ENCODE data around the gene EPHB3. TPM values are rescaled to one million over a fixed set of nuclear protein-coding genes. Genes with fewer than 3 reads are reported as not detected.
A peak's percentile ranks its signal among the peaks of the same experiment; 100 is the strongest.

Gene EPHB3
- total RNA-seq, result under 1 TPM; 0.11 to 0.13 TPM

DNA sequence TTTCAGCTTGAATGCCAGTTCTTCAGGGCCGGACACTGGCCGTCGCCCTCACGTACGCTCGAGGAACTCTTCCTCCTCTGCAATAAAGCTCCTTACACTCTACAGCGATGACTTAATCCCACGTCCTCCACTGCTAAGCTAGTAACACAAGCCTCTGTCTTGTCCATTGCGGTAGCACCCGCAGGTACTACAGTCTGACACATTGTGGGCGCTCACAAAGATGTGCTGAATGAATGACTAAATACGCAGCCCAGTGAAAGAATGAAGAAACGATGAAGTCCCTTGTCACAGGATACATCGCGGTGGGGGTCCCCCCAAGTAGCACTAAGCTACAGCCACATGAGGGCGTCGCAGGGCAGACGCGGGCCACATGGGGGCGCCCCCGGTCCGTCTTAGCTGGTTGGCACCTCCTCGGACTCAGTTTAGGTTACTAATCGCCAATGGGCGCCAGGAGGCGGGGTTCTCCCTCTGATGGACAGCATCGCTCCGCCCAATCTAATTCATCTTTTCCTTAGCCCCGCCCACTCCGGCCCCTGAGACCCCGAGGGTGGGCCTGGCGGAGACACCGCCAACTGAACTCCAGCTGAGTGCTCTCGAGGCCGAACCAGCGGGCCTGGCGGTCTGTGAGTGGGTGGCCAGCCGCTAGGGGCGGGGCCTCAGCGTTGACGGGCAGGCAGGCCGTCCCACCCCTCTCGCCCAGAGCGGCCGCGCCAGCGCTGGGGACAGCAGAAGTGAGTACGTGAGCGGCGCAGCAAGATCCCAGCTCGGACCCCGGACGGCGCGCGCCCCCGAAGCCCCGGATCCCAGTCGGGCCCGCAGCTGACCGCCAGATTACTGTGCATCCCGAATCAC is at the start of gene EPHB3:
Gene EPHB3 (plus strand): TSS at position 725 of the 852 bp plus-strand sequence. CDS start 451 bp downstream, outside the sequence.
- Mint-ChIP-seq H3K9me3 (ENCODE audit: insufficient read depth) (no peaks in the 10 kb centered on the region), H3K27ac (no peak within 1 kb of the TSS), H3K27me3 (ENCODE audit: low read depth) (peaks cover 47% of the 10 kb centered on the region)

GRCh38 chr3:184512621-184513020 is 49.0 kb upstream of the EPHB3 start:
- ChIA-PET CTCF (interaction anchor here (0.8 to 4.7 kb wide), 11 partner anchors 12 to 198 kb away, joined by 3 to 69 read pairs (median 4); no protein-coding TSS in a partner anchor), POLR2A (interaction anchor here (1.6 kb wide), 1 partner anchor 12 kb away, joined by 4 read pairs; no protein-coding TSS in a partner anchor)
- Mint-ChIP-seq H3K27me3 (ENCODE audit: low read depth) (peaks cover 51% of the 10 kb centered on the region), H3K27ac (no peak overlapping the region), H3K4me3 (no peak overlapping the region), H3K36me3 (ENCODE audit: low read depth) (no peaks in the 10 kb centered on the region), H3K4me1 (ENCODE audit: low read depth) (peaks cover 10% of the 10 kb centered on the region), H3K9me3 (ENCODE audit: insufficient read depth) (no peaks in the 10 kb centered on the region)
- ATAC-seq, result no peak
- no peak for DNase-seq

More for the DNA sequence above, at the start of gene EPHB3:
- peak within 1 kb of the TSS; percentile 48 for H3K4me3 Mint-ChIP-seq
- DNase-seq (peak; percentile 93), ATAC-seq (peak; percentile 88)
- ChIA-PET CTCF (interaction anchor here (0.8 to 2.5 kb wide), 42 partner anchors 9 to 748 kb away, joined by 3 to 18 read pairs (median 4); no protein-coding TSS in a partner anchor), POLR2A (interaction anchor here (0.8 to 1.0 kb wide), 2 partner anchors 216 to 252 kb away, joined by 3 to 4 read pairs; no protein-coding TSS in a partner anchor)
- peaks cover 21% of the 10 kb centered on the region for H3K4me1 Mint-ChIP-seq (ENCODE audit: low read depth)
- no peaks in the 10 kb centered on the region for H3K36me3 Mint-ChIP-seq (ENCODE audit: low read depth)

DNA sequence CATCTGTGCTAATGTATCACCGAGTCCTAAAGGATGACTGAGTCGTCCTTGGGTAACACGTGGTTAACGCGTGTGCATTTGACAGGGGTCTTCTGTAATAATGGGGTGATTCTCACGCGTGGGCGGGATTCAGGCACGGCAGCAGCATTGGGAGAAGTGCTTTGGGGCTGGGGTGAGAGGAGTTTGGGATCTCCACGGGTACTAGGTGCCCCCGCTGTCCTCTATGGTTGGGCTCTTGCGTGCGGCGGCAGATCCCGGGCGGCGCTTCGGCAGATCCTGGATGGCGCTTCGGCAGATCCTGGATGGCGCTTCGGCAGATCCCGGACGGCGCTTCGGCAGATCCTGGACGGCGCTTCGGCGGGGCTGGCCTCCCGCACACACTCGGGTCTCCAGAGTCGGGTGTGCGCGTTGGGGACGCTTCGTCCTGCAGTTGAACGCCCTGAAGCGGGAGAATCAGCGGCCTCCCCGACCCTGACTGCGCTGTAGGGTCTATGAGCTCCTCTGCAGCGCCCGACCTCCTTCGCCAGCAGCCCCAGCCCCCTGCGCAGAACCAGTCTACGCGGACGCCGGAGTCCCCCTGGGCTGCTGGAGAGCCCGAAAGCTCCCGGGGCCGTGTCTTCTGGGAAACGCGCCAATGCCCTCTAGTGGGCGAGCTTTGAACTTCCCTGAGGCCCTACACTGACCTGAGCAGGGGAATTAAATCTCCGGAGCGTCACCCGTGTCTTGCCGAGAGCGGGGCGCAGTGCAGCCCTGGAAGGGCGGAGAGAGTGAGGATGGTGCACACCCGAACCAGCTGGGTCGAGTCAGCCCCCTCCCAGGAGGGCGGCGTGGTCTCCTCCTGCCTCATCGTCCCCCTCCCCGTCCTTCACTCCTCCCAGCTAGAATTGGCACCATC is 48.1 kb upstream of the EPHB3 start:
- Mint-ChIP-seq H3K36me3 (ENCODE audit: low read depth) (no peaks in the 10 kb centered on the region), H3K27me3 (ENCODE audit: low read depth) (peaks cover 52% of the 10 kb centered on the region), H3K27ac (no peak overlapping the region), H3K9me3 (ENCODE audit: insufficient read depth) (no peaks in the 10 kb centered on the region), H3K4me3 (peak overlapping the region; percentile 26), H3K4me1 (ENCODE audit: low read depth) (peaks cover 10% of the 10 kb centered on the region)
- ATAC-seq, result peak; percentile 99
- CTCF ChIA-PET, result interaction anchor here (0.6 to 4.7 kb wide), 34 partner anchors 8 to 286 kb away, joined by 3 to 69 read pairs (median 4); no protein-coding TSS in a partner anchor
- DNase-seq, result peak; percentile 87
- POLR2A ChIA-PET, result interaction anchor here (1.6 kb wide), 1 partner anchor 11 kb away, joined by 4 read pairs; no protein-coding TSS in a partner anchor

- Mint-ChIP-seq H3K27me3 (ENCODE audit: low read depth) (peaks cover 57% of the 10 kb centered on the region), H3K9me3 (ENCODE audit: insufficient read depth) (no peaks in the 10 kb centered on the region), H3K27ac (no peak overlapping the region), H3K36me3 (ENCODE audit: low read depth) (no peaks in the 10 kb centered on the region), H3K4me3 (no peak overlapping the region), H3K4me1 (ENCODE audit: low read depth) (peaks cover 10% of the 10 kb centered on the region)
- DNase-seq (no peak), ATAC-seq (no peak)
- ChIA-PET POLR2A (interaction anchor here (1.6 kb wide), 1 partner anchor 11 kb away, joined by 4 read pairs; no protein-coding TSS in a partner anchor), CTCF (interaction anchor here (0.6 to 4.7 kb wide), 31 partner anchors 9 to 287 kb away, joined by 3 to 69 read pairs (median 5); no protein-coding TSS in a partner anchor)
Measured at GRCh38 chr3:184514171-184514490, 47.5 kb upstream of the EPHB3 start.

DNA sequence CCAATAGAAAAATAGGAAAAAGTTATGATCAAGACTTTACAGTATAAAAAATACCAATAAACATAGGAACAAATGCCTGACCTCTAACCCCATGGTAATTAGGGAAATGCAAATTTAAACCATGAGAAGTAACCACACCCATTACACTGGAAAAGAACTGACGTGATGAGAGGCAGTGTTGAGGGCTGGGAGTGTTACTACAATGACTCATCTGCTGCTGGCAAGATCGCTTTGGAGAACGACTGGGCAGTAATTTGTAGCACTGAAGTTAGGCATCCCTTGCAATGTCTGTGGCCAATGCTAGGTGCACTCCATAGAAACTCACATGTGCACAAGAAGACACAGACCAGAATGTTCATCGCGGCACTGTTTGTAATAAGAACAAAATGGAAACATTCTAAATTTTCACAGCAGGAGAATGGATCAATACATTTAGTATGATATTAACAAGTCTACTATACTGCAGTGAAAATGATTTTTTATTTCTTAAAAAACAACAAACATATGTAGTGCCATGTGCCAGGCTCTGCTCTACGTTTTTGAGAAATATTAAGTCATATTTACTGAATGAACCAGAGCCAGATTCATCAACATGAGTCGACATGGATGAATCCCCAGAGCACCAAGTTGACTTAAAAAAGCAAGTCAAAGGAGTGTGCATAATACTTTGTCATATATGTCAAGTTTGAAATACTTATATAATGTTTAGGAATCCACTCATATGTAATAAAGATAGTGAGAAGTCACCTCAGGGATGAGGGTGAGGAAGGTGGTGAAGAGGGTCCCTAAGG is 37.6 kb upstream of the EPHB3 start:
- ChIA-PET POLR2A (no interaction called here), CTCF (interaction anchor here (1.2 to 3.0 kb wide), 5 partner anchors 9 to 152 kb away, joined by 3 to 26 read pairs (median 7); no protein-coding TSS in a partner anchor)
- peak; percentile 54 for ATAC-seq
- Mint-ChIP-seq H3K9me3 (ENCODE audit: insufficient read depth) (no peaks in the 10 kb centered on the region), H3K27ac (no peak overlapping the region), H3K4me3 (no peak overlapping the region), H3K36me3 (ENCODE audit: low read depth) (no peaks in the 10 kb centered on the region), H3K4me1 (ENCODE audit: low read depth) (peaks cover 16% of the 10 kb centered on the region), H3K27me3 (ENCODE audit: low read depth) (peaks cover 38% of the 10 kb centered on the region)
- peak; percentile 33 for DNase-seq

- Mint-ChIP-seq H3K27ac (peak overlapping the region; percentile 78), H3K27me3 (ENCODE audit: low read depth) (peaks cover 37% of the 10 kb centered on the region), H3K4me3 (peak overlapping the region; percentile 84), H3K9me3 (ENCODE audit: insufficient read depth) (no peaks in the 10 kb centered on the region), H3K4me1 (ENCODE audit: low read depth) (peaks cover 16% of the 10 kb centered on the region), H3K36me3 (ENCODE audit: low read depth) (no peaks in the 10 kb centered on the region)
- ChIA-PET CTCF (interaction anchor here (0.9 to 3.0 kb wide), 8 partner anchors 10 to 253 kb away, joined by 3 to 26 read pairs (median 8); no protein-coding TSS in a partner anchor), POLR2A (interaction anchor here (1.0 kb wide), 2 partner anchors 12 to 189 kb away, joined by 3 to 4 read pairs; no protein-coding TSS in a partner anchor)
- ATAC-seq, result peak; percentile 76
- peak; percentile 57 for DNase-seq
Measured at GRCh38 chr3:184524981-184525336, 36.6 kb upstream of the EPHB3 start.

DNA sequence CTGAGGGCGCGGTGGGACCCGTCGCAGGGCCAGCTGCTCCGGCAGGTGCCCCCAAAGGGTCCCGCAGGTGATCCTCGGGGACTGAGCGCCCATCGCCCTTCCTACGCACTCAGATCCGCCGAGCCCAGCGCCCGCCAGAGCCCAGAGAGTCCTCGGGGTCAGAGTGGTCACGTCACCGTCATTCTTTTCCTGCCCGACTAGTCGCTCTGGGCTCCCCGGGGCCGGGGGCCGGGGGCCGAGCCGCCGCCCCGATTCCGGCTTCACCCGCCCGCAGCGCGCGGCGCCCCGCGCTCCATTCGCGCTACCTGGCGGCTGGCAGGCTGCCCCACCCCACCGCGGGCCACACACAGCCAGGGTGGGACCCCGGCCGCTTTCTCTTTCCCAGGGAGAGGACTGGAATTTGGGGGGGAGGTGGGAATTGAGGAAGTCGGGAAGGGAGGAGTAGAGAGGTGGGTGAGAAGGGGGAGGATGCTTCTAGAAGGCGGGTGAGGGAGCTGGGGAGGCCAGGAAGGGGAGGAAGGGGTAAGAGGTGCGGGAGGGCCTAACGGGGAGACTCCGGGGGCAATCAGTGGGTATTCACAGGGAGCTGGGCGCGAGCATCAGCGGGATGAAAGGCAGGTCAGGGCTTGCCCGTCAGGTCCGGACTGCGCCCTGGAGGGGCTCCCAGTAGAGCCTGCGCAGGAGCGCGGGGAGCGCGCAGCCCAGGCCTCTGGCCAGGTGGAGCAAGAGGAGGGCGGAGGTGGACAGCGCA is 36.1 kb upstream of the EPHB3 start:
- H3K9me3 Mint-ChIP-seq (ENCODE audit: insufficient read depth), result no peaks in the 10 kb centered on the region
- peaks cover 38% of the 10 kb centered on the region for H3K27me3 Mint-ChIP-seq (ENCODE audit: low read depth)
- CTCF ChIA-PET, result interaction anchor here (0.9 to 3.0 kb wide), 8 partner anchors 11 to 252 kb away, joined by 3 to 26 read pairs (median 8); no protein-coding TSS in a partner anchor
- peak overlapping the region; percentile 84 for H3K4me3 Mint-ChIP-seq
- POLR2A ChIA-PET, result interaction anchor here (0.6 to 1.0 kb wide), 3 partner anchors 12 to 188 kb away, joined by 3 to 4 read pairs (median 3); partner anchors contain the start of genes CLCN2 and POLR2H
- DNase-seq, result no peak
- H3K36me3 Mint-ChIP-seq (ENCODE audit: low read depth), result no peaks in the 10 kb centered on the region
- peaks cover 16% of the 10 kb centered on the region for H3K4me1 Mint-ChIP-seq (ENCODE audit: low read depth)
- H3K27ac Mint-ChIP-seq, result peak overlapping the region; percentile 78
- peak; percentile 57 for ATAC-seq

DNA sequence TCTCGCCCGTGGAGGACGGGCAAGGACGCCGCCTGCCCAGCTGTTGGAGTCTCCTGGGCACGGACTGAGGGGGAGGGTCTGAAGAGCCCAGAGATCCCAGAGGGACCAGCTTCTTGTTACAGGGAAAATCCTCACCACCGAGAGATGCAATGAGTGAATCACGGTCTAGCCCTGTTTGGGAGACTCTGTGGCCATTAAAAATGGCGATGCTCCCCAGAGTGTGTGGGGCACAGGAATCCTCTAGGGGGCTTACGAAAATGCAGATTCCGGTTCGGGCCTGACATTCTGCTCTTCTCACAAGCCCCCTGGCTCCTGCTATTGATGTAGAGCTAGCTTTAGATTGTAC is 35.5 kb upstream of the EPHB3 start:
- POLR2A ChIA-PET, result interaction anchor here (0.6 kb wide), 1 partner anchor 164 kb away, joined by 3 read pairs; the partner anchor contains the start of genes CLCN2 and POLR2H
- Mint-ChIP-seq H3K4me1 (ENCODE audit: low read depth) (peaks cover 16% of the 10 kb centered on the region), H3K27ac (no peak overlapping the region), H3K36me3 (ENCODE audit: low read depth) (no peaks in the 10 kb centered on the region), H3K27me3 (ENCODE audit: low read depth) (peaks cover 43% of the 10 kb centered on the region), H3K4me3 (peak overlapping the region; percentile 56), H3K9me3 (ENCODE audit: insufficient read depth) (no peaks in the 10 kb centered on the region)
- DNase-seq (no peak), ATAC-seq (no peak)
- CTCF ChIA-PET, result interaction anchor here (1.1 to 3.0 kb wide), 6 partner anchors 8 to 154 kb away, joined by 3 to 26 read pairs (median 10); no protein-coding TSS in a partner anchor

DNA sequence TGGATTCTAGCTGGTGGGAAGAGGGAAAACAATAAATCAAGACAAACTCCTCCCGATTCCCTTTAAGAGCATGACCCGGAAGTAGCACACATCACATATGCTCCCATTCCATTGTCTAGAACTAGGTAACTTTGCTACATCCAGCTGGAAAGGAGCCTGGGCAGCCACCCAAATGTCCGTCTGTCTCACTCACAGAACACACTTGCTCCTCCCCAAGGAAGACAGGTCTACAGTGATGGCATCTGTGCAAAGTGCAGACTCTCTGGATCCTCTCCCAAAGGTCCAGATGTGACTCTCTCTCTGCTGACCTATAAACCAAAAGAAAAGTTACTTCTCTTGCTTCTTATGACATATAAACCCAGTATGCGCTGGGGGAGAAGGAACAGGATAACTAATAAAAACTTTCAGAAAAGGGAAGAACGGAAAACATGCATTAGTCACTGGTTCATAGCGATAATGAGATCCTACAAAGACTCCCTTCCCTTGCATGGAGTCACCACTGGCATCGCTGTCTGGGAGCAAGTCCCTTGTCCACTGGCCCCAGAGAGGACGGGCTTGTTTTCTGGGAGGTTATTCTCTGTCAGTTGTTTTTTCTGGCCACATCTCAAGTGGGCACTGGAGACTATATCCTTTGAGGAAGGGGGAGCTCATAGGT is 29.8 kb upstream of the EPHB3 start:
- Mint-ChIP-seq H3K27me3 (ENCODE audit: low read depth) (peaks cover 23% of the 10 kb centered on the region), H3K9me3 (ENCODE audit: insufficient read depth) (no peaks in the 10 kb centered on the region), H3K4me3 (no peak overlapping the region), H3K4me1 (ENCODE audit: low read depth) (no peaks in the 10 kb centered on the region), H3K36me3 (ENCODE audit: low read depth) (no peaks in the 10 kb centered on the region), H3K27ac (no peak overlapping the region)
- ATAC-seq (no peak), DNase-seq (no peak)
- POLR2A ChIA-PET, result no interaction called here
- CTCF ChIA-PET, result interaction anchor here (0.6 to 4.8 kb wide), 4 partner anchors 9 to 198 kb away, joined by 3 to 27 read pairs (median 8); no protein-coding TSS in a partner anchor
